ENCODE results near the gene EVA1C.

- no peak for TF ChIP-seq CTCF (IDR thresholded peaks at IDR 0.05; ENCODE audit: poor library complexity)
- TF ChIP-seq EZH2 (IDR thresholded peaks at IDR 0.05; ENCODE audit: borderline replicate concordance) = no peak
Observed at GRCh38 chr21:32539378-32539777, 126.9 kb downstream of the EVA1C start.
